OCI-M2 (cell line): ENCODE data around the gene TMPRSS15.

Experiments
- DNase-seq: peaks from one replicate; lab custom pipeline; 2025; ENCODE audit not compliant: unreplicated experiment; lab: John Stamatoyannopoulos, UW

The TMPRSS15 gene

DNA sequence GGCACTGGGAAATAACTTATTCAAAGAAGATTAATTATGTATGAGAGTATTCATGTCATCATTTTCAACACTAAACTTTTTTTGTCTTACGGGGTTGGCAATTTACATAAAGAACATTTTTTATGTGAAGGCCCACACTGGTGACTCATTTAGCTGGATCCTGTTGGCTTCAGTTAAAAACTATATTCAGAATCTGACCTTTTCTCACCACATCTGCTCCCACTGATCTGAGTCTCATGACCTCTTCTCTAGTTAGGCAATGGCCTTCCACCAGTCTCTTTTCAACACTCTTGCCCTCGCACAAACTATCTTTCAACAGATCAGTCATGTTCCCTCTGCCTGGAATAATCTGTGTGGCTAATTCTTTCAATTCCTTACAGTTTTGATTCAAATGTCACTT is 53.4 kb downstream of the TMPRSS15 start:
- DNase-seq = no peak

- DNase-seq = no peak
Observed at GRCh38 chr21:18349468-18349867, 54.1 kb downstream of the TMPRSS15 start.

- DNase-seq = no peak
Observed at GRCh38 chr21:18340387-18340942, 63.1 kb downstream of the TMPRSS15 start.

DNA sequence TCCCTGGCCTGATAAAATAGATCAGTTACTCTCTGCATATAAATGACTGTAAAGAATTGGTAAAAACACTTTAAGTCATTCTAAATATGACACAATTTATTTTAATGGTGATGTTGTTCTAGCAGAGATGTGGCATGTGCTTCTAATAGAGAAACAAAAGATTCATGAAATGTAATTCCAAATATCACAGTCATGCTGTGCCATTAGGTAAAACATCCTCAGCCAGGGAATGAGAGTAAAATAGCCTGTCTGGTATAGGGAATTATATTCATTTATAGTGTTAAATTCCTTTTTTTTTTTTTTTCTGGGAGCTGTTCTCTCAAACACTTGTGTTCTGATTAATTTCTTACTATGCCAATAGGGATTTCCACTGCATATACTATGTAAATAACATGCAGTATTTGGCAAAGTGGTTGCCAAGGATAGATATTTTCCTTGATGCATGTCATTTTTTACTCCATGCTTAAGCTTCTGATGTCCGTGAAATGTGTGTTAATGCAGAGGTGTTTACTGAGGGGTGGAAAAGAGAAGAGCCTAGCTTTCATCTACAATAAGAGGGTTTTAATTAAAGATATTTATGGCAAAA is 67.8 kb downstream of the TMPRSS15 start:
- no peak for DNase-seq

DNA sequence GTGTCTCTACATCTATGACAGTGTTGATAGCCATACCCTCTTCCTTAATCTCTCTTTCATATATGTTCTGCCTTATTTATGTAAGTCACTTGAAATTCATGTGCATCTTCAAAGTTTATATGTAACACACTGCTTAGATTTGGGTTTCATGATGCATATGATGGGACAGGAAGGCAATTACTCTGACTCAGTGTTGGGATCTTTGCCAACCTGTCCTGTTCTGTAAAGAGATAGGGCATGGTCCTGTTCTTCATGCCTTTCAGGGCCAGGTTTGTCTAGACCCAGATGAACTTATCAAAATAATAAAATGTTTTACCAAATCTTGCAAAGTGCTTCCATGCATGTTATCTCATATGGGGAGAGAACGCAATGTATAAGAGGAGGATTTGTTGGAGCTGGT is 69.5 kb downstream of the TMPRSS15 start:
- no peak for DNase-seq

DNA sequence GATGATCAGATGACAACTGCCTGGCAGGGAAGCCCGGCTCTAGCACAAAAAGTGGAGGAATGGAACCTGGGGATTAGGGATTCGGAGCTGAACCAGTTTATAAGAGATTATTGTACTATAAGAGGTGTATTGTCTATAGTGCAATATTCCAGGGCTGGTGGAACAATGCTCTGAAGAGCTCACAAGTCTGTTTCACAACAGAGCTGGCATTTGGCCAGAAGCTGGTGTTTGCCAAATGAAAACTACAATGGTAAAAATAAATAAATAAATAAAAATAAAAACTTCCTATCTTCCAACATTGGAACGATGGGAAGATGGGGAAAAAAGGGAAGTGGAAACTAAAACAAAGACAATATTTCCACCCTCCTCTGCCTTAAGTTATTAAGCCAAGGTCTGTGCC is 85.4 kb downstream of the TMPRSS15 start:
- DNase-seq = no peak

GRCh38 chr21:18298228-18298627 is 105.4 kb downstream of the TMPRSS15 start:
- no peak for DNase-seq

GRCh38 chr21:18294100-18294499 is 109.5 kb downstream of the TMPRSS15 start:
- no peak for DNase-seq

DNA sequence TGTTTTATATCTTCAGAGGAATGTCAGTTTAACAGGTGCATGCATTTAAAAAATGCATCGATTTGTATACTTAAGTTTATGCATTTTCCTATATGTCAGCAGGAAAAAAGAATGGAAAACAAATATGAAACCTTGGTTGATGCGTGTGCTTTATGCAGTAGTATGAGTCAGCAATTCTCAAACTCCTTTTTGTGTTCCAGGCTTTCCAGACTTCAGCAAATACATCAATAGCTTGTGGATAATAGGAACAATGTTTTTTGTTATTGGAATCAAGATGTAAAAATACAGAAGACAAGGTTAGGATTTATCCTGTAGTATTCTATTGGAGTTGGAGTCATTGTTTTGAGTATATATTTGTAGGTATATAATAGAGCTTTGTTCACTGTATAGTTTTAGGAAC is 113.7 kb downstream of the TMPRSS15 start:
- no peak for DNase-seq

- no peak for DNase-seq
Observed at GRCh38 chr21:18285379-18285778, 118.2 kb downstream of the TMPRSS15 start.

DNA sequence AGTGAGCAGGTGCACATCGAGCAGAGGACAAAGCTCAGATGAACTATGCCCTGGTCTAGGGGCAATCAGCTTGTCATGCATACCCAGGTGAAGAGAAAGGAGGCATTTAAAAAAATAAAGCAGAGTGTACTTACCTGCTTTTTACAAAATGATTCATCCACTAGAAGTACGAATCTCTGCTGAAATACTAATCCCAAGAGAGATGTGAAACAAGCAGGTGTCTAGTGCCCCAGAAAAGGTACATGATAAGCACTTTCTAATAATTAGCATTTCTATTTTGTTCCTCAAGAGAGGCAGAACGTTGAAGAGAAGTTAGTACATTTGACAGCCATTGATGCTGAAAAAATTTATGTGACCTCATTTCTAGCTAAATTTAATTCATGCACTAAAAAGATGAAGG is 127.8 kb downstream of the TMPRSS15 start:
- no peak for DNase-seq

GRCh38 chr21:18274370-18274769 is 129.2 kb downstream of the TMPRSS15 start:
- no peak for DNase-seq

DNA sequence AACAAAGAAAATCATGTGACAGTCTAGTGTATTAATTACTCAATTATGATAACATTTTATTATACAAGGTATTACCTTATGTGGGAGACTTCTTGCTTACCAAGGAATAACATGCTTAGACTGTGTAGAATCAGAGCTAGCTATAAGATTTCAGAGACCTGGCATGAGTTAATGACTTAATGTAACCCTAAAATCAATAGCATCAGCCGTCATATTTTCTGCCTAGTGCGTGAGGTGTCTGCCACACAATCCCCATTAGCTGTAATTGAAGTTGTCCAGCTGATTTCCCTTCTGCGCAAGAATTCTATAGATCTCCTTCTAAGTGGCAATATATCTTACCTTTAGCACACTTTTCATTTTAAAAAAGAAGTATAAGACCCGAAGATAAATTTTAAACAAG is 130.2 kb downstream of the TMPRSS15 start:
- no peak for DNase-seq

DNA sequence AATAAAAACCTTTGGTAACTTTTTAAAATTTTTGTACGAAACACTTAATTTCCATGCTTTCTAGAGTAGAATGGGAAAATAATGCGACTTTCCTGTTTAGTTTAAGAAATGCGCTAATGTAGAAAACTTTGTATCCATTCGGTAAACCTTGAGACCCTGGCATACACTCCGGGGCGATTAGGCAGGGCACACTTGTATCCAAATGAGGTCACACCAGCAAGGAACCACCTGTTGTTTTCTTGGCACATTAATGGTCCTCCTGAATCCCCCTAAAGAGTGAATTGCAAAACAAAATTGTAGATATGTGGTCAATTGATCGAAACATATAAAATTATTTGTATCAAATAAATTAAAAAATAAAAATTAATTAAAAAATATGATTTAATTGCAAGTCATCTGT is 133.7 kb downstream of the TMPRSS15 start:
- no peak for DNase-seq

DNA sequence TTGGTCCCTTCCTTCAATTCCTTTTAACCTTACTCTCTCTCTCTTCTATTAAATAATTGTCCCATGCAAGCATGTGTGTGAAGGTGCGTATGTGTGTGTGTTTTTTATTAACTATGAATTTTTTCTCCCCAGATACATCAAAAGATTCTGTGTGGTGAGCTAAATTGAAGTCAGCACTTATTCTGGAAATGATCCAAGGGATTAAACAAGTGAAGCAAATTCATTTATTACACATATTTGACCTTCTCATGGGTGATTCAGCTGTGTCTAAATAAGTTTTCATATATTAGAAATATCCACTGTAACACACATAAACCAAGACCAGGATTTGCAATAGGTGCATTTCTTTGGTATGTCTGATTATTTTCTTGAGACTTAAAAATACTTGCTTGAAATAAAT is 134.7 kb downstream of the TMPRSS15 start:
- no peak for DNase-seq

DNA sequence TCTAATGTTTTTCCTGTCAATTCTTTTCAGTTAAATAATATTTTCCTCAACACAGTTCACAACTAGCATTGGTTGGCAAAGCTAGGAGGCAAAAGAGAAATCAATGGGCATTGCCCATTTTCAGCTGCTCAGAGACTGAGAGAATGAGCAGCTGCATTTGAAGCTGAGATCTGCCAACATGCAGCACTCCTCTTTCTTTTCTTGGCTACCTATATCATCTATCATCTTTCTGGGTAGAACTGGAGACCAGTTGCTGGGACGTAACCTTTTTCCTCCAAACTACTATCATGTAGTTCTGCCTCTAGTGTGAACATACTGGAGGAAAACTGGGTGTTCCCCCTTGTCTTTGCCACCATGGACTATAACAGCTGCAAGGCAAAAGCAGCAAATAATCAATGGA is 136.1 kb downstream of the TMPRSS15 start:
- no peak for DNase-seq

DNA sequence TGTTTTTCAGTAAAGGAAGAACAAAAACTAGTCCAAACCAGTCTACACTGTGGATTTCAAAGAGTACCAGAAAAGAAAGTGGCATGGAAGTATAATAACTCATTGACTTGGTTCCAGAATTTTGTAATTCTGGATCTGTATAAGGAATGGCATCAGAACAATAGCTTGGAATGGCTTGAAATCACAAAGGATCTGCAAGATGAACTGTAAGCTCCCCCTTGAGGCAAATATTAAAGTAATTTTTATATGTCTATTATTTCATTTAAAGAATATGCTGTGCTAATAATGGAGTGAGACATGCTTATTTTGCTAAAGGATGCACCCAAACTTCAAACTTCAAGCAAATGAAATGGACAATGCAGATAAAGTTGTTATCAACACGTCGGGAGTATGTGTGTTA is 137.6 kb downstream of the TMPRSS15 start:
- DNase-seq = no peak

DNA sequence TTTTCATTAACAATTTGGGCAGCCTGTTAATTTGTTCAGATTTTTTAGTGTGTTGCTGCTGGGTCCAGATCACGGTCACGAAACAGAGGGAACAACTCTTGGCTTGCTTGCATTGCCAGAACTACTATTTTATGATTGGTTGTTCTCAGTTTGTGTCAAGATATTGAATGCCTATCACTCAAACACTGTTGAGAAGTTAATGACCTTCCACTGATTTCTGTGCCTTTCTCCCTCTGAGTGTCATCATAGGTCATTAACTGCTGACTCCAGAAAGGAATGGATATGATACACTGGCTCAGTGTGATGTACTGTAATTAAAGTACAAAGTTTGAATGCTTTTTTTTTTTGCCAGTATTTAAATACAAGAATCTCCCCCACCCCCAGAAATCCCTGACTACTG is 149.8 kb downstream of the TMPRSS15 start:
- DNase-seq = no peak

DNA sequence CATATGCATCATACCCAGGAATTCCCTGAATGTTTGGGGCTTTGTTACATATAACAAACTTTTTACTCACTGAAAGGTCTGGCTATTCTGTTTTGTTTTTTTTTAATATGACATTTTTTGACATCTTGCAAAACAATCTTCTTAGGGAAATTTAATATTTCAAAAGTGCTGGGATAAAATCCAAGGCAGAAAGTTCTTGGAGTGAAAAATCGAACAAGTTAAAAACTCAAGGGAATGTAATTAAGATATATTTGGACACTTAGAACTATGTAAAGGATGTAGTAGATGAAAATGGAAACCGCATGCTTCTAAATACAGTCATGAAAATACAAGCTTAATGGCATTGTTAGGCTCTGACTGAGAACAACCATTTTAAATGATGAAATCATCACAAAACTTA is 150.4 kb downstream of the TMPRSS15 start:
- DNase-seq = no peak

DNA sequence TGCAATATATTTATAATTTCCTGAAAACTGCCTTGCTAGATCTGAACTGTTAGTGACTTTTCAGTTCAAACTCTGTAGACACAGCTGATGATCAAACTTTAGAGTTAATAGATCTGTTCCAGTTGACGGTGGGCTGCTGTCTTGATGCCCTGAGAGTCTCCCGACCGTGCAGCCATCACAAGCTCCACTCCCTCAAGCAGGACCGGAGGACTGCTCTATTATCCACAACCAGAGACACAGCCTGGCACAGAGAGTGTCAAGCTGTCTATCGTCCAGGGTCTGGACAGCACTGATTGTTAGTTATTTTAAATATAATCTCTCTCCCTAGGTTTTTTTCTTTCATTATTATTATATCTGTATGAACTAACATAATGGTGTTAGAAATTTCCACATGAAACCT is 150.9 kb downstream of the TMPRSS15 start:
- DNase-seq = no peak

DNA sequence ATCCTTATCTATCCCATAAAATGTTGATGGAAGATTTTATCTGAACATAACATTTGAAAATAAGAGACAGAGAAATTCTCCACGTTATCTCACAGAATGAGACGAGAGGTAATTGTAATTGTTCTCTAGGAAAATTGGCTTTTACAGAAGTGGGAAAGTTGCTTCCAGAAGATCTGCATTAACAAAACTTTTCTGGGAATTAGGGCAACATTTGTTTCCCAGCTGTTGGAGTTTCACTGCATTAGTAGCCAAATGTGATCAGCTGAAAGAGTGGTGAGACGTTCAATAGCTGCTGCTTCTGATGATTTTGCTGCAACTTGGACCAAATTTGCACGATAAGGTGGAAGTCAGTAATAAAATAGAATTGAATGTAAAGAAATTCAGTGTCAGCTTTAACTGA is 151.3 kb downstream of the TMPRSS15 start:
- no peak for DNase-seq

DNA sequence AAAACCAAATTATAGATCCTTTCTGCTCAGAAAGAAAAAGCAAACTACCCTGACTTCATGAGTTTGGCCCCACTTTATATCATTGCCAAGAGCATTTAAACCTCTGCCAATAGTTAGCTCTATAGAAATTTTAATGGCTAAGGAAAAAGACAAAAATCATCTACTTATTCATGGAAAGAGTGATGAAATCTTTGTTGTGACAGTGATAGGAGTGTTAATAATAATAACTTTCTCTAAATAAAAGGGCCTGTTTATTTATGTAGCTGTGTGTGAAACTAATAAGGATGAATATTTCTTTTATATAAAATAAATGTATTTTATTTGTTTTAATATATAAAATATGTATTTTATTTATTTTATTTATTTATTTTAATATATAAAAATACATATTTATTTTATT is 152.5 kb downstream of the TMPRSS15 start:
- DNase-seq = no peak

DNA sequence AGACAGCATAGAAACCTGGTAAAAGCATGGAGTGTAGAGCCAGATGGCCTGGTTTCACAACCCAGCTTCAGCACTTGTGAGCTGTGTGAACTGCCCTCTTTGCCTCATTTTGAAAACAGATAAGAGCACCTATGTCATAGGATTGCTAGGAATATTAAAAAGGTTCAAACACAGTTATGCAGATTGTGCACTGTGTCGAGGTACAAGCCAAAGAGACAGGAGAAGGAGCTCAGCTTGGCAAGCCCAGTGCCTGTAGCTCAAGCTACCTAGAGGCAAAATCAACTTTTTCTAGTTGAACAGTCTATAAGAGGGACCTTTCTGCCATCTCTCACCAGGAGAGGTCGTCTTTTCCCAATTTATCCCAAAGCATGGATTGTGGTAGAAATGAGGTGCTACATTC is 153.9 kb downstream of the TMPRSS15 start:
- DNase-seq = no peak
